Measurements from ENCODE around the gene PRKN.

- TF ChIP-seq POLR2A (IDR thresholded peaks at IDR 0.05) (no peak), CTCF (IDR thresholded peaks at IDR 0.05 in 8 of 11, conservative IDR thresholded peaks at IDR 0.05 in 3 of 11) (no peak), POLR2AphosphoS5 (IDR thresholded peaks at IDR 0.05) (no peak)
Observed at GRCh38 chr6:162147281-162147680, 580.3 kb downstream of the PRKN start.
